AG04449 (cell line): ENCODE measurements around the gene ZNF521.
"Not testable (repeated sequence)": the region's sequence is repeated elsewhere in the genome, so short reads cannot be mapped to it uniquely, and the experiment has no call there.

ENCODE experiments used
- CTCF ChIA-PET: fragments of 350-600 bp; formaldehyde crosslinking; extraction: SDS; loops from one replicate; lab custom pipeline; 2021; ENCODE audit warnings: antibody characterized with exemption; lab: Yijun Ruan, JAX
- POLR2A ChIA-PET: fragments of 400-600, 350-600 bp; formaldehyde crosslinking; extraction: SDS; loops from one replicate; lab custom pipeline; 2020; ENCODE audit warnings: antibody characterized with exemption, inconsistent platforms; lab: Yijun Ruan, JAX
- DNase-seq: peaks from one replicate; pipeline ENCODE4 v3.0.0-alpha.2; 2010; ENCODE audit warnings: low read depth, low spot score
- H3K4me3 ChIP-seq: 2 replicates; pipeline ENCODE4 v1.5.1; 2011; ENCODE audit warnings: low read depth, mild to moderate bottlenecking, control low read depth, low read length
- TF ChIP-seq, protein P1 (sequence below): IDR thresholded peaks from one replicate; pipeline ENCODE4 v1.5.1; 2011; ENCODE audit warnings: mild to moderate bottlenecking, moderate library complexity, low read length, control low read depth, inconsistent platforms; ENCODE audit not compliant: insufficient read depth; ENCODE audit errors: missing control alignments

ZNF521 gene

DNA sequence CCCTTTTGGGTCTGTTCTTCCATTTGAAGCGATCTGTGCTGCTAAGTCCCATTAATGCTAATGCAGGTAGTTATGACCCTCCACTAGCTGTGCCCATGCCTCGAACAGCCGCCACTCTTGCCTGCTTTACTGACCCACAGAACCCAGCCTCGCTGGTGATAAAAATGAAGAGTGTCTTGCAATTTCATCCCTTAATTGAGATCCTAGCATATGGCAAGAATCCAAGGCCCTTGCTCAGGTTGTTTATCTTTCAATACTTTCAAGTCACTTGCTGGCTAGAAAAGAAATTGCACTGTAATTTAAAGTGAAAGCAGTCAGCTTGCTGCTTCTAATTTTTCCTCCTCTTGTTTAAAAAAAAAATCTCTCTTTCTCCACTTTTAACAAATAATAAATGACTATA, 73.6 kb downstream of the ZNF521 start:
- ChIA-PET POLR2A (no interaction called here), CTCF (no interaction called here)
- no peak overlapping the region for H3K4me3 ChIP-seq
- TF ChIP-seq, protein P1, sequence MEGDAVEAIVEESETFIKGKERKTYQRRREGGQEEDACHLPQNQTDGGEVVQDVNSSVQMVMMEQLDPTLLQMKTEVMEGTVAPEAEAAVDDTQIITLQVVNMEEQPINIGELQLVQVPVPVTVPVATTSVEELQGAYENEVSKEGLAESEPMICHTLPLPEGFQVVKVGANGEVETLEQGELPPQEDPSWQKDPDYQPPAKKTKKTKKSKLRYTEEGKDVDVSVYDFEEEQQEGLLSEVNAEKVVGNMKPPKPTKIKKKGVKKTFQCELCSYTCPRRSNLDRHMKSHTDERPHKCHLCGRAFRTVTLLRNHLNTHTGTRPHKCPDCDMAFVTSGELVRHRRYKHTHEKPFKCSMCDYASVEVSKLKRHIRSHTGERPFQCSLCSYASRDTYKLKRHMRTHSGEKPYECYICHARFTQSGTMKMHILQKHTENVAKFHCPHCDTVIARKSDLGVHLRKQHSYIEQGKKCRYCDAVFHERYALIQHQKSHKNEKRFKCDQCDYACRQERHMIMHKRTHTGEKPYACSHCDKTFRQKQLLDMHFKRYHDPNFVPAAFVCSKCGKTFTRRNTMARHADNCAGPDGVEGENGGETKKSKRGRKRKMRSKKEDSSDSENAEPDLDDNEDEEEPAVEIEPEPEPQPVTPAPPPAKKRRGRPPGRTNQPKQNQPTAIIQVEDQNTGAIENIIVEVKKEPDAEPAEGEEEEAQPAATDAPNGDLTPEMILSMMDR = no peak
- no peak for DNase-seq

DNA sequence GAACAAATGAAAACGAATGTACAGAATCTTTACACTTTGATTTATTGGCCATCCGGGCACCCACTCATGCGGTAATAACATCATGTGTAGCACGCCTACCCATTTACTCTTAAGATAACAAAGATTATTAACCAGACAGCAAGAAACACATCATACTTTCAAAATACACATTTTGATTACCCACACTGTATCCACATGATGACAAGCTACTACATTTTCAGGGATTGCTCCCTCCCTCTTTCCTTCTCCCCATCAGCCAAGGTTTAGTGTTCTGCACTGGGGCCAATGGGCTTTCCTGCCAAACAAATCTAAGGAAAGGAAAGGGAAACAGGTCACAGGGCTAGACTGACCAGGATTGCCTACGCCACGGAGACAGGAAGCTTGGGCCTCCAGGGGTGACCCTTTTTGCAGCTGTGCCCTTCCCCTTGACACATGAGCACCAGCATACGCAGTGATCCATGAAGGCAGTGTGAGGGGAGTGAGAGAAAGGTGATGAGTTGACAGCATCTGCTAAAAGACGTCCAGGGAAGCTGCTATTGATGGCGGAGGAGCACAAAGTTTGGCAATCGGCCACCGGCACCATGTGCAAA, 76.5 kb downstream of the ZNF521 start:
- no peak overlapping the region for H3K4me3 ChIP-seq
- CTCF ChIA-PET = no interaction called here
- POLR2A ChIA-PET = no interaction called here
- DNase-seq = no peak
- TF ChIP-seq, protein P1 = no peak

DNA sequence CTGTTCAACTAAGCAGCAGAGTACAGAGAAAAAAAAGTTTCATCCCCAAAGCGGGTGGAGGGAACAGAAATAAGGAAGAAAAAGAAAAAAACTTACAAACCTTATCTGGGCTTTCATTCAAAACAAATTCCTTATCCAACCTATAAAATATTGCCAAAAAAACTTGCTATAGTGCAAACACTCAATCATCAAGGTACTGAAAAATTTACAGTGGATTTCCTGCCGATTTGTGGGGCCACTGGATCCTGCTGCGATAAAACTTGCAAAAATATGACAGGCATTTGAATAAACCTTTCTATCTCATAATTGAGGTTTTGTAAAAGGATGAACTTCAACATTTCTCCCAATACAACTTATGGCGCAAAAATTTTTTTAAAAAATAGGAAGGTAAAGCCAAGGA, 77.0 kb downstream of the ZNF521 start:
- ChIA-PET POLR2A (no interaction called here), CTCF (no interaction called here)
- no peak overlapping the region for H3K4me3 ChIP-seq
- DNase-seq = no peak
- TF ChIP-seq, protein P1 = no peak

GRCh38 chr18:25266931-25267527, 84.9 kb downstream of the ZNF521 start:
- DNase-seq, CTCF ChIA-PET: not testable (repeated sequence)

DNA sequence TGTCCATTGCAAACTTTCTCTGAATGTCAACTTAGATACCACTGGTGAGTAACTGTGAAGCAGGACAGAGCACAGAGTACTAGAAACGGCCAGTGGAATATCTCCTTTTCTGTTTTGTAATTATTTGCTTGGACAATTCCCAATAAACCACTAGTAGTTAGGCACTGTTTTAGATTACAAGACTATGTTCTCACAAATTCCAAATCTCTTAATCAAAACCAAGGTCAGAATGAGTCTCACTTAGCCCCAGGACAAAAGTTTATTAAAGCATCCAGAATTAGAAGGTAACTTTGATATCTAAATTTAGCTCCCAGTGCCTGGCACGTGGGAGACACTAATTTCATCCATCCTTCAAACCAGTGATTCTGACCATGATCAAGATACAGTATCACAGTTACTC, 89.0 kb downstream of the ZNF521 start:
- ChIA-PET CTCF (no interaction called here), POLR2A (no interaction called here)

More at GRCh38 chr18:25266931-25267527, 84.9 kb downstream of the ZNF521 start:
- POLR2A ChIA-PET, H3K4me3 ChIP-seq: not testable (repeated sequence)

GRCh38 chr18:25261768-25262167, 90.2 kb downstream of the ZNF521 start:
- no peak overlapping the region for H3K4me3 ChIP-seq
- ChIA-PET CTCF (no interaction called here), POLR2A (no interaction called here)
- no peak for DNase-seq
- TF ChIP-seq, protein P1 = no peak

More for the DNA sequence above, 89.0 kb downstream of the ZNF521 start:
- TF ChIP-seq, protein P1 = no peak
- H3K4me3 ChIP-seq = no peak overlapping the region
- no peak for DNase-seq

DNA sequence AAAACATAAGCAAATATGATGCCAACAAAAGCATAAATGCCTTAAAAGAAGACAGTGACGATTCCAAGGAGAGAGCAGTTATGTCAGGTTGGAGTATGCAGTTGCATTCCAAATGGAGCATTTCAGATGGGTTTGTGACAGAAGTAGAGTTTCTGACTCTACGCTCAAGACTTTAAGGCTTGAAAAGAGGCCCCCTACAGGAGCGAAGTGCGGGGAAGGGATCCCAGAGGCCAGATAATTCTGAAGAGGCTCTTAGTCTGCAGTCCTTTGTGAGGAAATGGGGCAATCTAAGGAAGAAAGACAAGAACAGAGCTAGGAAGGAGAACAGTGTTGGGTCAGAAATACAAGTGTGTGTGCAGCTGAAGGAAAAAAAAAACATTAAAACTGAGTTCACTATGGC, 95.5 kb downstream of the ZNF521 start:
- DNase-seq = no peak
- TF ChIP-seq, protein P1 = no peak
- CTCF ChIA-PET = no interaction called here
- no peak overlapping the region for H3K4me3 ChIP-seq
- POLR2A ChIA-PET = no interaction called here
